KMS-11 (cell line): ENCODE data around the gene CYP2U1.
A peak's percentile ranks its signal among the peaks of the same experiment; 100 is the strongest.

Source experiments
- H2AFZ ChIP-seq: fragments of 200-600 bp; sonication (generic); 2 replicates; pipeline ENCODE4 v1.6.1; 2016; ENCODE audit warnings: antibody characterized with exemption, mixed run types, low read depth
- H3K27ac ChIP-seq: fragments of 200-600 bp; sonication (generic); 2 replicates; pipeline ENCODE4 v1.6.1; 2016; ENCODE audit warnings: mild to moderate bottlenecking, mixed run types
- H3K27me3 ChIP-seq: fragments of 200-600 bp; sonication (generic); 2 replicates; pipeline ENCODE4 v1.6.1; 2017; ENCODE audit warnings: mild to moderate bottlenecking, low read depth, mixed run types, moderate library complexity; ENCODE audit not compliant: insufficient read depth
- H3K36me3 ChIP-seq: fragments of 200-600 bp; sonication (generic); 2 replicates; pipeline ENCODE4 v1.6.1; 2017; ENCODE audit warnings: mild to moderate bottlenecking, mixed run types; ENCODE audit not compliant: insufficient read depth
- H3K4me1 ChIP-seq: fragments of 200-600 bp; sonication (generic); 2 replicates; pipeline ENCODE4 v1.6.1; 2016; ENCODE audit warnings: mild to moderate bottlenecking, low read depth, mixed run types; ENCODE audit not compliant: poor library complexity, severe bottlenecking
- H3K4me2 ChIP-seq: fragments of 200-600 bp; sonication (generic); 2 replicates; pipeline ENCODE4 v1.7.0; 2016; ENCODE audit warnings: mild to moderate bottlenecking, mixed run types
- H3K4me3 ChIP-seq: fragments of 200-600 bp; sonication (generic); IDR thresholded peaks from 2 replicates; pipeline ENCODE4 v1.6.1; 2017; ENCODE audit warnings: low read depth, low read length, mixed read lengths; ENCODE audit not compliant: insufficient read depth
- H3K79me2 ChIP-seq: fragments of 200-600 bp; sonication (generic); 2 replicates; pipeline ENCODE4 v1.6.1; 2016; ENCODE audit warnings: low read depth, mixed run types; ENCODE audit not compliant: insufficient read depth
- H3K9ac ChIP-seq: fragments of 200-600 bp; sonication (generic); 2 replicates; pipeline ENCODE4 v1.6.1; 2016; ENCODE audit warnings: mild to moderate bottlenecking, mixed run types
- H4K20me1 ChIP-seq: fragments of 200-600 bp; sonication (generic); 2 replicates; pipeline ENCODE4 v1.6.1; 2016; ENCODE audit warnings: mild to moderate bottlenecking, mixed run types; ENCODE audit not compliant: insufficient read depth
- TF ChIP-seq, protein P1 (sequence below): fragments of 200-600 bp; sonication (generic); conservative IDR thresholded peaks from 2 replicates; pipeline ENCODE4 v1.6.1; 2017; ENCODE audit warnings: low read depth, mild to moderate bottlenecking, antibody characterized with exemption, low read length, moderate library complexity, mixed read lengths

The CYP2U1 gene

DNA sequence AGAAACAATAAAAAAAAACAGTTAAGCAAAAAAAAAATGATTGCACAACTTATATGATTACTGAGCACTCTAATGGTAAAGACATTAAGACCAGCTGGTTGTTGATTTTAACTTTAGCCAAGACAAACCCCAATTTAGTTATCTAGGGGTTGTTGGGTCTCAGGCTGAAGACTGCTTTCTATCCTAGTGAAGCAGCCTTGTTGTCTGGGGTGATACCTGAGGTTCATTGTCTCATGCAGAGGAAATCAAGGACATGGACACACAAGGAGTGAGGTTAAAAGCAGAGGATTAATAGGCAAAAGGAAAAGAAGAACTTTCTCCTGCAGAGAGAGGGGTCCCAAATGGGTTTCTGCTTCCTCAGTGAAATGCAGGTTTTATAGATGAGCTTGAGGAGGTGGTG, 40.0 kb upstream of the CYP2U1 start:
- TF ChIP-seq, protein P1, sequence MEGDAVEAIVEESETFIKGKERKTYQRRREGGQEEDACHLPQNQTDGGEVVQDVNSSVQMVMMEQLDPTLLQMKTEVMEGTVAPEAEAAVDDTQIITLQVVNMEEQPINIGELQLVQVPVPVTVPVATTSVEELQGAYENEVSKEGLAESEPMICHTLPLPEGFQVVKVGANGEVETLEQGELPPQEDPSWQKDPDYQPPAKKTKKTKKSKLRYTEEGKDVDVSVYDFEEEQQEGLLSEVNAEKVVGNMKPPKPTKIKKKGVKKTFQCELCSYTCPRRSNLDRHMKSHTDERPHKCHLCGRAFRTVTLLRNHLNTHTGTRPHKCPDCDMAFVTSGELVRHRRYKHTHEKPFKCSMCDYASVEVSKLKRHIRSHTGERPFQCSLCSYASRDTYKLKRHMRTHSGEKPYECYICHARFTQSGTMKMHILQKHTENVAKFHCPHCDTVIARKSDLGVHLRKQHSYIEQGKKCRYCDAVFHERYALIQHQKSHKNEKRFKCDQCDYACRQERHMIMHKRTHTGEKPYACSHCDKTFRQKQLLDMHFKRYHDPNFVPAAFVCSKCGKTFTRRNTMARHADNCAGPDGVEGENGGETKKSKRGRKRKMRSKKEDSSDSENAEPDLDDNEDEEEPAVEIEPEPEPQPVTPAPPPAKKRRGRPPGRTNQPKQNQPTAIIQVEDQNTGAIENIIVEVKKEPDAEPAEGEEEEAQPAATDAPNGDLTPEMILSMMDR, result no peak
- H3K4me2 ChIP-seq, result no peak overlapping the region
- H3K79me2 ChIP-seq, result no peaks in the 10 kb centered on the region
- no peaks in the 10 kb centered on the region for H3K27me3 ChIP-seq
- peaks cover 20% of the 10 kb centered on the region for H3K4me1 ChIP-seq
- no peak overlapping the region for H3K9ac ChIP-seq
- H4K20me1 ChIP-seq, result no peaks in the 10 kb centered on the region
- no peaks in the 10 kb centered on the region for H3K36me3 ChIP-seq
- H3K27ac ChIP-seq, result no peak overlapping the region
- H2AFZ ChIP-seq, result no peak overlapping the region
- H3K4me3 ChIP-seq, result no peak overlapping the region

DNA sequence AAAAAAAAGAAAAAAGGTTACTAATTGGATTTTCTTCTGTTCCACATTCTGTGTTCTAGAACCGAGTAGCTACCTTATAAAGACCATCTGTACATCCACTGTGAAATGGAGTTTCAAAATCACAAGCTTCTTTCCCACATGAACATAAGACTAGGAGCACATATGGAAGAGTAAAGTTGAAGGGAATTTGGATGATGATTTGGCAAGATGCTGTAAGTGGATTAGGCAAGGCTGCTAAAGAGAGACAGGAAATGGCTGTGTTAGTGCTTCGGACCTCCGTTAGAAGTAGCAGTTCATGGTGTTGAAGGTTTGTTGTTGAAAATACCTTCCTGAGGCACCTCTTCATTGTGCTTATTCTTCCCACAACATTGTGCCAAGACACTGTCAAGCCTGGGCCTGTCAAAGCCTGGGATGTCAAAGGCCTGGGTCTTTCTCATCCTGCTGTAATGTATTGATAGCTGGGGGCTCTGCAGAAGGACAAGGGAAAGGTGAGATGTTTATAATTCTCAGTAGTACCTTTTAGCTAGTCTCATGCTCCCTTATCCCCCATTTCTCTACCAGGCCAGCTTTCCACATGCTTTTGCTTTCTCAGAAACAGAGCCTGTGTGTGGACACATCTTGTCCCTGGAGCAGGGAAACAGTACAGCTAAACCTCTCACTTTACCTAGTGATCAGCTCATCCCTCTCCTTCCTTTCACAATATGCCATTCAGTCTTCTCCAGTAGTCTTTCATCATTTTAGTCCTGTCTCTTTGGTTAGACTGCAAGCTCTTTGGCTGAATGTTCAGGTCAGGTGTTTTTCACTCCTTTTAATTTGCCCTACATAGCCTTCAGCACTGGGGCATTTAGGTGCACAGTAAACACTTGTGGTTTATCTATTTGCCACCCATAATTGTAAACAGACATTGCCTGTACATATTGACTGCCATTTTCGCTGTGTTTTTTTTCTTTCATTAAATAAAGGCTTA, 37.9 kb upstream of the CYP2U1 start:
- no peaks in the 10 kb centered on the region for H3K36me3 ChIP-seq

DNA sequence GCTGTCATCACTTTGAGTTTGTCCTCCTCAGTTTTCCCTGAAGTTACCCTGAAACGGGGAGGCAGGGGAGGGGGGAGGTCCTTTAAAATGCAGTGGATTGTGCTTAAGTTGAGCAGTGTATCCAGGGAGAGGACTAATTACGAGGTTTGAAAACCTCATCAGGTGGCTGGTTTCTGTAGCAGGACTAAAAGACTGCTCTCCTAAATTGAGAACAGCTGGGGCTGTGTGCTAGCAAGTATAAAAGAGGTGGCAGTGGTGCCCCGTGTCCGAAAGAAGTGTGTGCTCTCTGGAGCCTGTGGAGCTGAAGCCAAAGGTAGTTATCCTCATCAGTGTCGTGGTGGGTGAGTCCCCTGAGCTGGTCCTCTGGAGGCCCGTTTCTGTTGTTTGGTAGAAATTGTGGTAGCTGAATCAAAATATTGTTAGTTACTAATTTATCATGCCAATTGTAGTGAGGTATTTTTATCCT, 37.2 kb upstream of the CYP2U1 start:
- H3K27me3 ChIP-seq, result no peaks in the 10 kb centered on the region
- no peak overlapping the region for H3K4me2 ChIP-seq
- no peaks in the 10 kb centered on the region for H3K79me2 ChIP-seq
- H3K4me1 ChIP-seq, result peaks cover 33% of the 10 kb centered on the region
- peak overlapping the region; percentile 3; the same call in 1 of the 2 replicates for H2AFZ ChIP-seq
- H3K4me3 ChIP-seq, result no peak overlapping the region
- H4K20me1 ChIP-seq, result no peaks in the 10 kb centered on the region
- TF ChIP-seq, protein P1, result no peak
- no peaks in the 10 kb centered on the region for H3K36me3 ChIP-seq
- H3K9ac ChIP-seq, result no peak overlapping the region
- H3K27ac ChIP-seq, result no peak overlapping the region

More for the DNA sequence above, 37.9 kb upstream of the CYP2U1 start:
- Histone ChIP-seq H3K27ac (no peak overlapping the region), H3K4me3 (no peak overlapping the region), H3K9ac (no peak overlapping the region), H3K79me2 (no peaks in the 10 kb centered on the region), H3K4me2 (no peak overlapping the region), H2AFZ (peak overlapping the region; percentile 3; the same call in 1 of the 2 replicates), H3K4me1 (peaks cover 33% of the 10 kb centered on the region), H4K20me1 (no peaks in the 10 kb centered on the region), H3K27me3 (no peaks in the 10 kb centered on the region)
- TF ChIP-seq, protein P1, result no peak

DNA sequence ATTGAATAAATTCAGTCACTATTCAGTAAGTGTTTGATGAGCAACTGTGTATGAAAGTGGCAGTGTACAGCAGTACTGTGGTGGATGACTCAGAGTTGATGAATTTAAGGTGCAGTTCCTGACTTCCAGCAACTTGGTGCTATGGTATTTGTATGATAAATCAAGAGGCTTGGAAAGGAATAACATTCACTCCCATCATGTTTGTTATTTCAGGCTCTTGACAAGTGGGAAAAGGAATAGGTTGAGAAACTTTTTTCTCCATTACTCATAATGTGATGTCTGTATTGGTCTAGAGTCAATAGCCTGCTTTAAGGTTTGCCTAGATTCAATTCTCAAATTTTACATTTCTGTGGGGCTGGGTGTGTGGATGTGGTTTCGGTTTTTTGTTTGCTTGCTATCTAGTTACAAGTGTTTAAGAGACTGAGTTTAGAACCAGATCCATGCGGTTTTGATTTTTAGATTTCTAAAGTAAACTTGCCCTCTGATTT, 35.1 kb upstream of the CYP2U1 start:
- peak overlapping the region; percentile 32; the same call in 1 of the 2 replicates for H3K27ac ChIP-seq
- H4K20me1 ChIP-seq, result no peaks in the 10 kb centered on the region
- peaks cover 33% of the 10 kb centered on the region for H3K4me1 ChIP-seq
- H3K4me3 ChIP-seq, result no peak overlapping the region
- no peak overlapping the region for H3K9ac ChIP-seq
- no peaks in the 10 kb centered on the region for H3K27me3 ChIP-seq
- H2AFZ ChIP-seq, result 0 out of 2 replicates have a peak overlapping the region, but pooled peaks have one; percentile 2
- peak overlapping the region; percentile 23; the same call in 1 of the 2 replicates for H3K4me2 ChIP-seq
- H3K79me2 ChIP-seq, result no peaks in the 10 kb centered on the region
- no peaks in the 10 kb centered on the region for H3K36me3 ChIP-seq
- TF ChIP-seq, protein P1, result no peak
